Esophagus muscularis mucosa (tissue), 3 donors: ENCODE measurements around the gene FAT3.

ENCODE experiments used
- CTCF ChIP-seq, 3 experiments: fragments of 200-600 bp in 2 of 3; fragments of 450-650 bp in 1 of 3; sonication (generic) in 2 of 3; IDR thresholded peaks; one replicate each; pipeline ENCODE4 v1.5.1; 2017 to 2019; ENCODE audit warnings: antibody characterized with exemption in 3 of 3, mild to moderate bottlenecking in 2 of 3, moderate library complexity in 1 of 3
- POLR2AphosphoS5 ChIP-seq, 2 donors: sonication (generic); formaldehyde crosslinking; IDR thresholded peaks; one replicate each; pipeline ENCODE4 v1.6.1; 2017; ENCODE audit warnings: antibody characterized with exemption in 2 of 2

DNA sequence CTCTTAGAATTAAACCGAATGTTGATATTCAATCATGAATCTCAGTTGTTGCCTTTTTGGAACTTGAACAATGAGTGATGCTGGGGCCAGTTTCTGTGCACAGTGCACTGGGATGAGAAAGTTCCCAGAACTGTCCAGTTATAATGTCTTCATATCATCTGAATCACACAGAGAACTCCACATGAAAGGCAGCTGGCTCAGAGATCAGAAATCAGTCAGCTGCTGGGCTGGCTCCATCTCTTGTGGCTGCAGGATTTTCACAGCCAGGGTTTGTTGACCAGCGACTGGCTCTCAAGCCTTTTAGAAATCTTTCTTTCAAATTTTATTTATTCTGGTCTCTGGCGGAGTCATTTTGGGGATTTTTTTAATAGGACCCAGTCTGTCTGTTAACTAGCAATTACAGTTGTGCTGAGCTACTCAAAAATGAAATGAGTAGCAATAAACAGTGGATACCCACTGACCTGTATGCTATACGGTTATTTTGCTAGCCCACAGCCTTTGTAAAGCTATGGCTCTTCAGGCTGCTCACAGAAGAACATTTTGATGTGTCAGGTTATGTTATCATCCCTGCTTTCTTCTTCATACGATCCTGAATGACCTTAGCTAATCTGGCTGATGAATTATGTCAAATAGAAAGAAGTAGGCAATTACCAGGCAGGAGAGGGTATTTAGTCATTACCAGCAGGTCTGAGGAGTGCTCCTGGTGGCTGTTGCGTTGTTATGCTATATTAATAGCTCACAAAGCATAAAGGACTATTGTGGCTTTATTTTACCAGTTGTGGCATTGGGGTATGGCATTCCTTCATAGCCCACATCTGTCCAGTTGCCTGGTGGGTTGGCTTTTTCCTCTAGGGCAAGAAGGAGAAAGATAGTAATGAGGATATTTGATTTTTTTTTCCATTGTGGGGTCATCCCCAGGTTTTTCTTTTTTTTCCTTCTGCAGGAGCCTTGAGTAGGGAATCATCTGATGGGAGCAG is 3.6 kb downstream of the FAT3 start:
- TF ChIP-seq POLR2AphosphoS5 (IDR thresholded peaks at IDR 0.05) (no peak), CTCF (IDR thresholded peaks at IDR 0.05) (no peak)
